ENCODE results near the gene DNAJA3. TPM values are rescaled to one million over a fixed set of nuclear protein-coding genes. Genes with fewer than 3 reads are reported as not detected.

Gene DNAJA3
- total RNA-seq, 6 experiments from 2014 or later, result 40.8 to 54.4 (median 45.1) TPM

DNA sequence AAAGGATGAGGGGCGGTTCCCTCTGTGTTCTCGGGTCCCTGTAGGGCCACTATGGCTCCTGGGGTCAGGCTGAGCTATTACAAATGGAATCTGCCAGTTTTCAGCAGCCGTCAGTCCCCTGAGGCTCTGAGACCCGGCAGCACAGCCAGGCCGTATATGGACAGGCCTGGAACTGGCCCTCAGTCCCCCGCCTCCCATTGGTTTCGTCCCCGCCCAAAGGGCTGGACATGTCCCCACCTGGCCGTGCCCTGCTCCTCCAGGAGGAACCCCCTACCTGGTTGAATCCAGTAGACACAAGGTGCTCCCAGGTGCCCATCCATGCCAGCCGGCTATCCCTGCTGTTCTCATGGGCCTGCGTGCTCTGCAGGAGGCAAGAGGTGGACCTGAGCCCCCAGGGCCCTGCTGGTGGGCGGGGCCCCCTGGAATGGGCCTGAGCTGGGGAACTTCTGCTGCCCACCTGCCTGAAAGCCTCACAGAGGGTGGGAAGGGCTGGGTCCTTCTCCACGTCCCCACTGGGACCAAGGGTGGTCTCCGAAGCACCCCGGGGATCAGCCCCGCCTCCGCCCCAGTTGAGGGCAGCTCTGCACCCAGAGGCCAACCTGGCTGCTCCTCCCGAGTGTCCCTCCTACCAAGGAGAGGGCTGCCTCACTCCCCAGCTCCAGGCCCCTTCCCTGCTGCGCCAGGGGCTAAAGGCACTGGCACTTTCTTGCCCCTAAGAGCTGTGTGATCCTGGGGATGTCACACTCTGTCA, 37.2 kb upstream of the DNAJA3 start:
- DNase-seq, result peak; percentile 48
- TF ChIP-seq, protein P1, sequence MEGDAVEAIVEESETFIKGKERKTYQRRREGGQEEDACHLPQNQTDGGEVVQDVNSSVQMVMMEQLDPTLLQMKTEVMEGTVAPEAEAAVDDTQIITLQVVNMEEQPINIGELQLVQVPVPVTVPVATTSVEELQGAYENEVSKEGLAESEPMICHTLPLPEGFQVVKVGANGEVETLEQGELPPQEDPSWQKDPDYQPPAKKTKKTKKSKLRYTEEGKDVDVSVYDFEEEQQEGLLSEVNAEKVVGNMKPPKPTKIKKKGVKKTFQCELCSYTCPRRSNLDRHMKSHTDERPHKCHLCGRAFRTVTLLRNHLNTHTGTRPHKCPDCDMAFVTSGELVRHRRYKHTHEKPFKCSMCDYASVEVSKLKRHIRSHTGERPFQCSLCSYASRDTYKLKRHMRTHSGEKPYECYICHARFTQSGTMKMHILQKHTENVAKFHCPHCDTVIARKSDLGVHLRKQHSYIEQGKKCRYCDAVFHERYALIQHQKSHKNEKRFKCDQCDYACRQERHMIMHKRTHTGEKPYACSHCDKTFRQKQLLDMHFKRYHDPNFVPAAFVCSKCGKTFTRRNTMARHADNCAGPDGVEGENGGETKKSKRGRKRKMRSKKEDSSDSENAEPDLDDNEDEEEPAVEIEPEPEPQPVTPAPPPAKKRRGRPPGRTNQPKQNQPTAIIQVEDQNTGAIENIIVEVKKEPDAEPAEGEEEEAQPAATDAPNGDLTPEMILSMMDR (IDR thresholded peaks at IDR 0.05), result no peak
- Mint-ChIP-seq H3K4me3 (peak overlapping the region; percentile 34; the same call in 1 of the 2 replicates), H3K27me3 (ENCODE audit: insufficient read depth) (peaks cover 33% of the 10 kb centered on the region), H3K9me3 (peaks cover 6% of the 10 kb centered on the region; the same call in 1 of the 2 replicates), H3K4me1 (ENCODE audit: low read depth) (peaks cover 66% of the 10 kb centered on the region), H3K27ac (peak overlapping the region; percentile 64), H3K36me3 (ENCODE audit: low read depth) (no peaks in the 10 kb centered on the region)

DNA sequence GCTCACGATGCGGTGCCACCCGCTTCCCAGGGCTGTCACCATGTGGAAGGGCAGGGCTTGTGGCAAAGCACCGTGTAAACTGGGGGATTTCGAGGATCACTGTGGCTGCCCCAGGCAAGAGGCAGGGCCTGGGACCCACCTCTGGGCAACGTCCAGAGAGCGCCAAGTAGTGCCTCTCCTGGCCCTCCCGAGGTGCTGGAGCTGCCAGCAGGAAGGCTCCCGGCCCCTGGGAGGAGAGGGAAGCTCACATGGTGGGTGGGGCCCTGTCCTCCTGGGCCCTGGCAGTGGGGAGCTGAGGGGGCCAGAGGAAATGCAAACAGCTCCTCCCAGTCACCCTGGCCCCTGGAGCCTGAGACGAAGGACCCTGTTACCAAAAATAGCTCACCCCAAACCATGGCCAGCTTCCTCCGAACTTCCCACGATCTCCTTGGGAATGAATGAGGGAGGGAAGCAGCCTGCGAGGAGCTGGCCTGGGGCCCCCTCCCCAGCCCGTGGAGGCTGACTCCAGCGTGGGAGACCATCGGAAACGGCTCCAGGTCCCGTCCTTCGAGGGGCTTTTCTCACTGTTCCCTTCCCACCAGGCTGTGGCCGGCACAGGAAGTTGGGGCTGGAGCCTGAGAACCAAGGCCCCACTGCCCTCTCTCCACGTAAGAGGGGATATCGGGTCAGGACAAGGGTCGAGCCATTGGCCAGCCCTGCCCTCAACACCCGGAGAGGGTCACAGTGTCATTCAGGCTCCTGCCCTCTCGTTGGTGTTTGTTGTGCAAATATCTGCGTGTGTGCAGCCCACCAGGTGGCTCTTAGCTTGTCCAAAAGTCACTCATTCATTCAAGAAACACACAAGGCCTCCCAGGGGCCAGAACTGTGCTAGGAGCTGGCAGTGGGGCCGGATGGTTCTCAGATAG, 36.4 kb upstream of the DNAJA3 start:
- peaks cover 63% of the 10 kb centered on the region for H3K4me1 Mint-ChIP-seq (ENCODE audit: low read depth)

DNA sequence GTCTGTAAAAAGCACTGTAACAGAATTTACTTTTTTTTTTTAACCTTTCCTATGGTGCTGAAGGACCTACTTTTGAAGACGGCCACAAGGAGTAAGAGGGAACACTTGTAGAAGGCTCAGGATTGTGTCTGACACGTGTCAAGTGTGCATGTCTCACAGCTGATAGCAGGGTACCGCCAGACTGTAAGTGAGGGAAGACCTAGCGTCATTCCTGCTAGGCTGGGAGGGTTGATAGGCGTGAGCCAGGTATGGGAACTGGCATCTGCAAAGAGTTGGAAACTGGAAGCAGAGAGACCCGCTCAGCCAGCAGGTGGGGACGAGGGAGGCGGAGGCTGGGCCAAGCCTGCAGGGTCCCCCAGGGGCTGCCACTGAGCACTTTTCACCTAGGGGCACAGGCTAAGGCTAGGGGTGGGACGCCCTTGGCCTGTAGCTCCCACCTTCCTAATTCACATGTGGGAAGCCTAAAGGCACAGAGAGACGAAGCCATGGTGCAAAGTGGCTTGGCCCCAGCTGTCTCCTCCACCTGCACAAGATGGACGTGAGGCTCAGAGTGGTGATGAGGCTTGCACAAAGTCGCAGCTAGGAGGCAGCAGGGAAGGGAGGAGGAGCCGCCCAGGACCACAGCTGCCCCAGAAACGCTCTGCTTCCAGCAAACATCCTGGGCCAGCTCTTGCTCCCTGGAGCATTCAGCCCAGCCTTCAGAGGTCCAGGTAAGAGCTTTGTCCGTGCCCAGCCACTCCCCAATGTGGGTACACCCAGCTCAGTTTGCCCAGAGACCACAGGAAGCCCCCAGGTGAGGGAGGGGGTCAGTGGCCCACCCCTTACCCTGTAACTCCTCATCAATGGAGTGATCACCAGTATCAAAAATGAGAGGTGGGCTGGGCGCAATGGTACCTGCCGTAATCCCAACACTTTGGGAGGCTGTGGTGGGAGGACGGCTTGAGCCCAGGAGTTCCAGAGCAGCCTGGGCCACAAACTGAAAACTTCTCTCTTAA, 35.1 kb upstream of the DNAJA3 start:
- DNase-seq, result no peak
- no peak overlapping the region; the same call in 1 of the 2 replicates for H3K27ac Mint-ChIP-seq
- no peak overlapping the region for H3K4me3 Mint-ChIP-seq
- peaks cover 6% of the 10 kb centered on the region; the same call in 1 of the 2 replicates for H3K9me3 Mint-ChIP-seq
- H3K36me3 Mint-ChIP-seq (ENCODE audit: low read depth), result no peaks in the 10 kb centered on the region
- H3K4me1 Mint-ChIP-seq (ENCODE audit: low read depth), result peaks cover 50% of the 10 kb centered on the region
- peaks cover 18% of the 10 kb centered on the region for H3K27me3 Mint-ChIP-seq (ENCODE audit: insufficient read depth)
- TF ChIP-seq, protein P1 (IDR thresholded peaks at IDR 0.05), result peak; percentile 37; the same call in 1 of the 2 replicates

More for the DNA sequence above, 36.4 kb upstream of the DNAJA3 start:
- Mint-ChIP-seq H3K36me3 (ENCODE audit: low read depth) (no peaks in the 10 kb centered on the region), H3K27ac (peak overlapping the region; percentile 64), H3K4me3 (peak overlapping the region; percentile 34; the same call in 1 of the 2 replicates), H3K27me3 (ENCODE audit: insufficient read depth) (peaks cover 29% of the 10 kb centered on the region), H3K9me3 (peaks cover 6% of the 10 kb centered on the region; the same call in 1 of the 2 replicates)
- no peak for DNase-seq
- TF ChIP-seq, protein P1 (IDR thresholded peaks at IDR 0.05), result no peak

DNA sequence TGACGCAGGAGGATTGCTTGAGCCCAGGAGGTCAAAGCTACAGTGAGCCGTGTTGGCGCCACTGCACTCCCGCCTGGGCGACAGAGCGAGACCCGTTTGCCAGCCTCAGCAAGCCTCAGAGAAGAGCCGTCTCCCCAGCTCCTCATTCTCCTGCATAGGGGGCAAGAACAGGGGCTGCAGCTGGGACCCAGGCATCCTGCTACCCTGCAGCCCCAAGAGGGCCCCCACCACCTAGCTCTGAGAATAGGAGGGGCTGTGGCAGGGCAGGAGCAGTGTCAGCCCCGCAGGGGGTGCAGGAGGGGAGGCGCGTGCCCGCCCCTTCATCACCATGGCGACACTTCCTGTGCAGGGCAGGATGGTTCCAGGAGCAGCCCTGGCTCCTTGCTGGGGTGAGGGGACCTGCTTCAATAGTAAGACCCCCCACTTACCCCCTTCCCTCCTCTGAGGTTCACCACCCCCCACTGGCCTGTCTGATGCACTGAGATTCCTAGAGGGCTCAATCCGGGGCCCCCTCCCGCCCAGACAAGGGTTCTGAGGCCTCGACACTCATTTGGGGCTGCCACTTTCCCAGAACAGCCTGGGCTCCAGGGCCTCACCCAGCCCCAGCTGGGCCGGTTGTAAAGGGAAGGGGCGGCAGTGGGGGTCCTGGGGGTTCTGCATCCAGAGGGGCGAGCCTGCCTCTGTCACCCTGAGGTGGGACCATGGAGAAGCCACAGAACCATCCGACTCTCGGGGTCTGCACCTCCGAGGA, 33.9 kb upstream of the DNAJA3 start:
- H3K27ac Mint-ChIP-seq, result peak overlapping the region; percentile 91
- no peaks in the 10 kb centered on the region for H3K36me3 Mint-ChIP-seq (ENCODE audit: low read depth)
- TF ChIP-seq, protein P1 (IDR thresholded peaks at IDR 0.05), result no peak
- peaks cover 4% of the 10 kb centered on the region; the same call in 1 of the 2 replicates for H3K9me3 Mint-ChIP-seq
- H3K4me1 Mint-ChIP-seq (ENCODE audit: low read depth), result peaks cover 38% of the 10 kb centered on the region
- 0 out of 2 replicates have a peak overlapping the region, but pooled peaks have one; percentile 47 for H3K4me3 Mint-ChIP-seq
- DNase-seq, result no peak
- peaks cover 5% of the 10 kb centered on the region for H3K27me3 Mint-ChIP-seq (ENCODE audit: insufficient read depth)
